Mesendoderm (in vitro differentiated cells): ENCODE measurements around the gene FUT8.

Experiments used
- DNase-seq: peaks from one replicate; pipeline ENCODE4 v3.0.0; 2013
- H2AK5ac ChIP-seq: 2 replicates; pipeline ENCODE4 v1.6.1; 2013; ENCODE audit warnings: low read length, inconsistent platforms
- H2BK120ac ChIP-seq: 2 replicates; pipeline ENCODE4 v1.6.1; 2013; ENCODE audit warnings: low read depth, mild to moderate bottlenecking, low read length, moderate library complexity, mixed read lengths
- H2BK15ac ChIP-seq: replicated peaks from 2 replicates; pipeline ENCODE4 v1.6.1; 2013; ENCODE audit warnings: low read depth, mild to moderate bottlenecking, moderate library complexity
- H2BK5ac ChIP-seq: 2 replicates; pipeline ENCODE4 v1.6.1; 2013; ENCODE audit warnings: low read length, inconsistent platforms
- H3K18ac ChIP-seq: 2 replicates; pipeline ENCODE4 v1.6.1; 2013; ENCODE audit warnings: mild to moderate bottlenecking, low read length, mixed read lengths
- H3K23ac ChIP-seq: one replicate; pipeline ENCODE4 v1.6.1; 2013; ENCODE audit warnings: low read length
- H3K27ac ChIP-seq: 2 replicates; pipeline ENCODE4 v1.5.1; 2013; ENCODE audit warnings: low read depth, mild to moderate bottlenecking, inconsistent platforms, low read length, moderate library complexity
- H3K27me3 ChIP-seq: 2 replicates; pipeline ENCODE4 v1.6.1; 2013; ENCODE audit warnings: low read length, control low read depth, mild to moderate bottlenecking, inconsistent platforms; ENCODE audit not compliant: insufficient read depth, poor library complexity
- H3K36me3 ChIP-seq: 2 replicates; pipeline ENCODE4 v1.6.1; 2013; ENCODE audit warnings: low read length, inconsistent platforms; ENCODE audit not compliant: control insufficient read depth, insufficient read depth
- H3K4ac ChIP-seq: one replicate; pipeline ENCODE4 v1.6.1; 2013; ENCODE audit warnings: low read depth, mild to moderate bottlenecking, low read length, moderate library complexity
- H3K4me1 ChIP-seq: 2 replicates; pipeline ENCODE4 v1.6.1; 2013; ENCODE audit warnings: low read depth, low read length, inconsistent platforms; ENCODE audit not compliant: control insufficient read depth
- H3K4me2 ChIP-seq: 2 replicates; pipeline ENCODE4 v1.6.1; 2013; ENCODE audit warnings: low read length
- H3K4me3 ChIP-seq: 2 replicates; pipeline ENCODE4 v1.5.1; 2013; ENCODE audit warnings: mild to moderate bottlenecking, low read length
- H3K56ac ChIP-seq: one replicate; pipeline ENCODE4 v1.6.1; 2013; ENCODE audit warnings: low read length
- H3K79me1 ChIP-seq: 2 replicates; pipeline ENCODE4 v1.6.1; 2013; ENCODE audit warnings: low read length, inconsistent platforms
- H3K79me2 ChIP-seq: 2 replicates; pipeline ENCODE4 v1.6.1; 2013; ENCODE audit warnings: mild to moderate bottlenecking, low read length; ENCODE audit not compliant: control insufficient read depth, insufficient read depth
- H3K9ac ChIP-seq: 2 replicates; pipeline ENCODE4 v1.6.1; 2013; ENCODE audit warnings: low read length, inconsistent platforms
- H4K5ac ChIP-seq: one replicate; pipeline ENCODE4 v1.6.1; 2013; ENCODE audit warnings: low read length
- H4K8ac ChIP-seq: one replicate; pipeline ENCODE4 v1.6.1; 2013; ENCODE audit warnings: low read depth, mild to moderate bottlenecking, control low read depth, low read length, moderate library complexity
- WGBS: extraction: QIAGEN DNeasy Blood & Tissue Kit; methylation state at CpG from one replicate; pipeline ENCODE4 v1.1.7; 2013; ENCODE audit warnings: low lambda C conversion rate, missing lambda C conversion rate; ENCODE audit not compliant: insufficient coverage; ENCODE audit errors: extremely low coverage; 5-methylcytosine and 5-hydroxymethylcytosine counted together

The FUT8 gene

GRCh38 chr14:65433157-65433556, 20.6 kb downstream of the FUT8 start:
- Histone ChIP-seq H3K4me2 (no peak overlapping the region), H2BK15ac (no peak overlapping the region), H3K4ac (no peak overlapping the region), H3K18ac (peak overlapping the region; percentile 18), H3K79me2 (peaks cover 3% of the 10 kb centered on the region), H3K27me3 (no peaks in the 10 kb centered on the region), H2AK5ac (no peak overlapping the region), H3K4me1 (peaks cover 2% of the 10 kb centered on the region), H2BK5ac (no peak overlapping the region), H4K5ac (no peak overlapping the region), H3K56ac (no peak overlapping the region), H3K23ac (no peak overlapping the region), H3K4me3 (no peak overlapping the region), H2BK120ac (no peak overlapping the region), H3K27ac (no peak overlapping the region), H3K9ac (no peak overlapping the region), H4K8ac (no peak overlapping the region), H3K36me3 (no peaks in the 10 kb centered on the region), H3K79me1 (peaks cover 4% of the 10 kb centered on the region)
- no CpG with 5 or more reads among the region's 2 CpGs for WGBS
- no peak for DNase-seq

- Histone ChIP-seq H3K18ac (no peak overlapping the region), H3K9ac (no peak overlapping the region), H2BK15ac (no peak overlapping the region), H4K8ac (no peak overlapping the region), H3K4me3 (no peak overlapping the region), H3K27me3 (no peaks in the 10 kb centered on the region), H2BK5ac (no peak overlapping the region), H2AK5ac (no peak overlapping the region), H3K27ac (no peak overlapping the region), H4K5ac (no peak overlapping the region), H3K79me1 (peaks cover 3% of the 10 kb centered on the region), H3K56ac (no peak overlapping the region), H3K4me1 (peaks cover 2% of the 10 kb centered on the region), H3K4ac (no peak overlapping the region), H2BK120ac (no peak overlapping the region), H3K36me3 (no peaks in the 10 kb centered on the region), H3K79me2 (peaks cover 3% of the 10 kb centered on the region), H3K4me2 (no peak overlapping the region), H3K23ac (no peak overlapping the region)
- peak; percentile 31 for DNase-seq
- WGBS: no CpG with 5 or more reads among the region's 2 CpGs
These were observed 21.1 kb downstream of the FUT8 start for GRCh38 chr14:65433646-65434045.

GRCh38 chr14:65434216-65434850, 21.8 kb downstream of the FUT8 start:
- no peak overlapping the region for H3K4me2 ChIP-seq
- no peak overlapping the region for H3K27ac ChIP-seq
- WGBS: no CpG with 5 or more reads among the region's 3 CpGs
- no peak overlapping the region for H3K23ac ChIP-seq
- H2AK5ac ChIP-seq: no peak overlapping the region
- H2BK15ac ChIP-seq: no peak overlapping the region
- no peak overlapping the region for H4K8ac ChIP-seq
- no peak overlapping the region for H3K18ac ChIP-seq
- H2BK5ac ChIP-seq: no peak overlapping the region
- H4K5ac ChIP-seq: no peak overlapping the region
- no peak overlapping the region for H3K56ac ChIP-seq
- H3K79me2 ChIP-seq: peaks cover 3% of the 10 kb centered on the region
- DNase-seq: peak; percentile 90
- H3K36me3 ChIP-seq: no peaks in the 10 kb centered on the region
- no peak overlapping the region for H3K4ac ChIP-seq
- H3K4me3 ChIP-seq: no peak overlapping the region
- no peak overlapping the region for H3K9ac ChIP-seq
- no peaks in the 10 kb centered on the region for H3K27me3 ChIP-seq
- H3K79me1 ChIP-seq: peaks cover 7% of the 10 kb centered on the region
- H2BK120ac ChIP-seq: no peak overlapping the region
- peaks cover 2% of the 10 kb centered on the region for H3K4me1 ChIP-seq

GRCh38 chr14:65438266-65438933, 25.9 kb downstream of the FUT8 start:
- no peak for DNase-seq

GRCh38 chr14:65439117-65439516, 26.6 kb downstream of the FUT8 start:
- no peaks in the 10 kb centered on the region for H3K36me3 ChIP-seq
- peaks cover 7% of the 10 kb centered on the region for H3K79me1 ChIP-seq
- H2BK15ac ChIP-seq: no peak overlapping the region
- H3K4me1 ChIP-seq: no peaks in the 10 kb centered on the region
- H2BK120ac ChIP-seq: no peak overlapping the region
- no peak for DNase-seq
- H4K8ac ChIP-seq: no peak overlapping the region
- H3K23ac ChIP-seq: no peak overlapping the region
- no peak overlapping the region for H3K4me2 ChIP-seq
- H2BK5ac ChIP-seq: no peak overlapping the region
- H3K56ac ChIP-seq: no peak overlapping the region
- H3K4ac ChIP-seq: no peak overlapping the region
- H3K9ac ChIP-seq: no peak overlapping the region
- H4K5ac ChIP-seq: no peak overlapping the region
- no peak overlapping the region for H3K18ac ChIP-seq
- no peaks in the 10 kb centered on the region for H3K27me3 ChIP-seq
- H3K4me3 ChIP-seq: no peak overlapping the region
- no peak overlapping the region for H3K27ac ChIP-seq
- H3K79me2 ChIP-seq: peaks cover 3% of the 10 kb centered on the region
- H2AK5ac ChIP-seq: no peak overlapping the region

More at GRCh38 chr14:65438266-65438933, 25.9 kb downstream of the FUT8 start:
- Histone ChIP-seq H4K8ac (no peak overlapping the region), H4K5ac (no peak overlapping the region), H3K4me2 (no peak overlapping the region), H3K9ac (no peak overlapping the region), H3K4me1 (no peaks in the 10 kb centered on the region), H3K79me1 (peaks cover 7% of the 10 kb centered on the region), H3K18ac (no peak overlapping the region), H3K27me3 (no peaks in the 10 kb centered on the region), H2BK15ac (peak overlapping the region; percentile 74), H3K56ac (no peak overlapping the region), H3K79me2 (peaks cover 3% of the 10 kb centered on the region), H3K23ac (no peak overlapping the region), H3K4me3 (no peak overlapping the region), H3K36me3 (no peaks in the 10 kb centered on the region), H2AK5ac (no peak overlapping the region), H3K4ac (no peak overlapping the region), H3K27ac (no peak overlapping the region), H2BK120ac (no peak overlapping the region), H2BK5ac (no peak overlapping the region)
- WGBS: no CpG with 5 or more reads among the region's 1 CpG

- Histone ChIP-seq H3K9ac (no peak overlapping the region), H3K4ac (no peak overlapping the region), H3K56ac (no peak overlapping the region), H2BK120ac (no peak overlapping the region), H3K18ac (no peak overlapping the region), H3K4me2 (no peak overlapping the region), H3K4me1 (no peaks in the 10 kb centered on the region), H2BK5ac (no peak overlapping the region), H3K79me2 (peaks cover 3% of the 10 kb centered on the region), H4K5ac (no peak overlapping the region), H2AK5ac (no peak overlapping the region), H3K36me3 (no peaks in the 10 kb centered on the region), H4K8ac (no peak overlapping the region), H3K79me1 (peaks cover 7% of the 10 kb centered on the region), H3K27ac (no peak overlapping the region), H2BK15ac (no peak overlapping the region), H3K4me3 (no peak overlapping the region), H3K27me3 (no peaks in the 10 kb centered on the region), H3K23ac (no peak overlapping the region)
- no peak for DNase-seq
- WGBS: no CpG with 5 or more reads among the region's 1 CpG
These were observed 27.7 kb downstream of the FUT8 start for GRCh38 chr14:65440230-65440629.
